Small intestine (tissue), 7 donors: ENCODE data around the gene MSX2. TPM values are rescaled to one million over a fixed set of nuclear protein-coding genes. Genes with fewer than 3 reads are reported as not detected.
"Not testable (repeated sequence)": the region's sequence is repeated elsewhere in the genome, so short reads cannot be mapped to it uniquely, and the experiment has no call there.

Source experiments
- DNase-seq, 2 donors: peaks; one replicate each; pipeline versions ENCODE4 v3.0.0 to v3.0.0-alpha.2; 2013
- FAIRE-seq: peaks from 2 replicates; lab custom pipeline; 2012; peaks lifted over from hg19 to GRCh38; lab: Jason Lieb, UNC
- H3K27ac ChIP-seq, 3 donors: one replicate each; pipeline ENCODE4 v1.5.1; 2013; ENCODE audit warnings: low read length in 2 of 3, mild to moderate bottlenecking in 2 of 3, control low read depth in 1 of 3, inconsistent platforms in 1 of 3, low read depth in 1 of 3, moderate library complexity in 1 of 3
- H3K27me3 ChIP-seq, 3 donors: one replicate each; pipeline ENCODE4 v1.6.1; 2013; ENCODE audit warnings: low read length in 3 of 3, inconsistent platforms in 1 of 3; ENCODE audit not compliant: control insufficient read depth in 3 of 3, insufficient read depth in 3 of 3
- H3K36me3 ChIP-seq, 3 donors: one replicate each; pipeline ENCODE4 v1.6.1; 2013; ENCODE audit warnings: low read length in 3 of 3, inconsistent platforms in 1 of 3, low read depth in 1 of 3, mild to moderate bottlenecking in 1 of 3, moderate library complexity in 1 of 3; ENCODE audit not compliant: control insufficient read depth in 3 of 3, insufficient read depth in 2 of 3
- H3K4me1 ChIP-seq, 3 donors: one replicate each; pipeline ENCODE4 v1.6.1; 2013; ENCODE audit warnings: low read length in 2 of 3, inconsistent platforms in 1 of 3, low read depth in 1 of 3, mild to moderate bottlenecking in 1 of 3, moderate library complexity in 1 of 3; ENCODE audit not compliant: control insufficient read depth in 3 of 3, insufficient read depth in 2 of 3
- H3K4me3 ChIP-seq, 3 donors: one replicate each; pipeline ENCODE4 v1.5.1; 2013; ENCODE audit warnings: low read length in 3 of 3, control low read depth in 1 of 3, inconsistent platforms in 1 of 3, low read depth in 1 of 3, mild to moderate bottlenecking in 1 of 3, moderate library complexity in 1 of 3
- H3K9me3 ChIP-seq, 2 donors: one replicate each; pipeline ENCODE4 v1.6.1; 2013; ENCODE audit warnings: low read depth in 1 of 2, low read length in 1 of 2; ENCODE audit not compliant: control insufficient read depth in 2 of 2, insufficient read depth in 1 of 2
- WGBS, 3 donors: extraction: QIAGEN DNeasy Blood & Tissue Kit; methylation state at CpG; one replicate each; pipeline ENCODE4 v1.1.7; 2013; 5-methylcytosine and 5-hydroxymethylcytosine counted together
- polyA plus RNA-seq, 4 donors: library from polyadenylated mRNA; stranded (reverse) in 3 of 4; unstranded in 1 of 4; fragments of 200-250 nt in 3 of 4; fragments of 120-200 nt in 1 of 4; gene quantifications; one replicate each; pipeline versions ENCODE4 v1.2.1 to v1.2.3, GENCODE V29; 2013
- donor health status: healthy with polysubstance abuse.
- donor health status: control.
- donor health status: control.
- donor health status: Bipolar disorder and iron deficiency.
- donor health status: healthy.

The MSX2 gene
- polyA plus RNA-seq, 4 donors = 0.46 to 4.7 TPM; not detected in 2

GRCh38 chr5:174745590-174746103 is 21.3 kb downstream of the MSX2 start:
- H3K9me3 ChIP-seq = no peaks in the 10 kb centered on the region
- H3K27me3 ChIP-seq = peaks cover 2 to 32% (median 18%) of the 10 kb centered on the region in 3 donors
- no peak overlapping the region for H3K27ac ChIP-seq
- FAIRE-seq (no peak), DNase-seq (no peak)
- WGBS, 3 donors = 43 to 51% (median 47%) methylated on average over 8 of the region's 8 CpGs
- H3K4me1 ChIP-seq = no peaks in the 10 kb centered on the region
- H3K4me3 ChIP-seq = no peak overlapping the region
- no peaks in the 10 kb centered on the region for H3K36me3 ChIP-seq

- WGBS, 3 donors = 3 to 10% (median 4%) methylated on average over 3 of the region's 3 CpGs
- Histone ChIP-seq H3K36me3 (no peaks in the 10 kb centered on the region), H3K4me3 (no peak overlapping the region), H3K27ac (no peak overlapping the region), H3K9me3 (no peaks in the 10 kb centered on the region), H3K4me1 (peaks cover 0 to 2% (median 0%) of the 10 kb centered on the region in 3 donors), H3K27me3 (peaks cover 7 to 36% (median 27%) of the 10 kb centered on the region in 3 donors)
- FAIRE-seq = no peak
- no peak for DNase-seq
These were observed 26.3 kb downstream of the MSX2 start for GRCh38 chr5:174750711-174751110.

GRCh38 chr5:174751154-174752000 is 27.0 kb downstream of the MSX2 start:
- H3K4me1 ChIP-seq = peaks cover 0 to 2% (median 0%) of the 10 kb centered on the region in 3 donors
- DNase-seq (peak in 1 of 2 donors; percentile 61), FAIRE-seq (no peak)
- H3K9me3 ChIP-seq = no peaks in the 10 kb centered on the region
- 1 to 3% (median 1%) methylated on average over 88 to 89 of the region's 89 CpGs for WGBS, 3 donors
- peak overlapping the region in 1 of 3 donors; percentile 22 for H3K4me3 ChIP-seq
- peaks cover 7 to 33% (median 27%) of the 10 kb centered on the region in 3 donors for H3K27me3 ChIP-seq
- no peaks in the 10 kb centered on the region for H3K36me3 ChIP-seq
- H3K27ac ChIP-seq = no peak overlapping the region

- DNase-seq (no peak), FAIRE-seq (no peak)
- H3K27me3 ChIP-seq = peaks cover 7 to 30% (median 23%) of the 10 kb centered on the region in 3 donors
- no peak overlapping the region for H3K27ac ChIP-seq
- H3K36me3 ChIP-seq = no peaks in the 10 kb centered on the region
- H3K4me1 ChIP-seq = peaks cover 0 to 2% (median 0%) of the 10 kb centered on the region in 3 donors
- no peaks in the 10 kb centered on the region for H3K9me3 ChIP-seq
- WGBS, 3 donors = 88 to 91% (median 90%) methylated on average over 5 of the region's 5 CpGs
- H3K4me3 ChIP-seq = no peak overlapping the region
These were observed 27.7 kb downstream of the MSX2 start for GRCh38 chr5:174752121-174752520.

GRCh38 chr5:174755106-174755505 is 30.7 kb downstream of the MSX2 start:
- 49 to 63% (median 53%) methylated on average over 2 of the region's 2 CpGs for WGBS, 3 donors
- Histone ChIP-seq H3K27me3 (peaks cover 7 to 16% (median 16%) of the 10 kb centered on the region in 3 donors), H3K4me1 (peaks cover 0 to 2% (median 0%) of the 10 kb centered on the region in 3 donors), H3K9me3 (no peaks in the 10 kb centered on the region), H3K4me3 (no peak overlapping the region), H3K36me3 (no peaks in the 10 kb centered on the region), H3K27ac (no peak overlapping the region)
- DNase-seq (no peak), FAIRE-seq (no peak)

- H3K27ac ChIP-seq = no peak overlapping the region
- no peak for FAIRE-seq
- H3K36me3 ChIP-seq = no peaks in the 10 kb centered on the region
- WGBS, 3 donors = 63 to 75% (median 72%) methylated on average over 3 of the region's 3 CpGs
- no peaks in the 10 kb centered on the region for H3K4me1 ChIP-seq
- H3K27me3 ChIP-seq = no peaks in the 10 kb centered on the region
- no peak for DNase-seq
- H3K4me3 ChIP-seq = no peak overlapping the region
- no peaks in the 10 kb centered on the region for H3K9me3 ChIP-seq
These were observed 34.7 kb downstream of the MSX2 start for GRCh38 chr5:174759091-174759490.

GRCh38 chr5:174760721-174761120 is 36.3 kb downstream of the MSX2 start:
- H3K27ac ChIP-seq = no peak overlapping the region
- no peak for DNase-seq
- H3K9me3 ChIP-seq = no peaks in the 10 kb centered on the region
- WGBS, 3 donors = 78 to 89% (median 80%) methylated on average over 11 of the region's 11 CpGs
- no peaks in the 10 kb centered on the region for H3K36me3 ChIP-seq
- H3K4me3 ChIP-seq = no peak overlapping the region
- FAIRE-seq = no peak
- H3K27me3 ChIP-seq = no peaks in the 10 kb centered on the region
- H3K4me1 ChIP-seq = no peaks in the 10 kb centered on the region

- H3K27me3 ChIP-seq, H3K27ac ChIP-seq, H3K4me1 ChIP-seq, H3K9me3 ChIP-seq, FAIRE-seq, DNase-seq, H3K4me3 ChIP-seq, H3K36me3 ChIP-seq: not testable (repeated sequence)
- WGBS, 3 donors = 81 to 89% (median 82%) methylated on average over 1 of the region's 2 CpGs
These were observed 37.0 kb downstream of the MSX2 start for GRCh38 chr5:174761341-174761740.
